Measurements from ENCODE around the gene APEH.

GRCh38 chr3:49649576-49649975 lies 24.6 kb upstream of the APEH start:
- TF ChIP-seq TAF1 (IDR thresholded peaks at IDR 0.05; ENCODE audit: low read depth), result no peak
- no peak for TF ChIP-seq REST (IDR thresholded peaks at IDR 0.05; ENCODE audit: low read depth)
- no peak for TF ChIP-seq TEAD4 (IDR thresholded peaks at IDR 0.05)
- no peak for TF ChIP-seq YY1 (IDR thresholded peaks at IDR 0.05; ENCODE audit: low read depth)
